A673 (cell line): Measurements from ENCODE around the gene SPATA32.

ENCODE experiments used
- CTCF ChIP-seq: fragments of 300-800, 200-600 bp; sonication (generic); conservative IDR thresholded peaks from 2 replicates; pipeline ENCODE4 v1.5.1; 2017; ENCODE audit warnings: low read depth, mild to moderate bottlenecking, antibody characterized with exemption, low read length, moderate library complexity, mixed read lengths
- EZH2 ChIP-seq: fragments of 200-600 bp; sonication (generic); IDR thresholded peaks from 2 replicates; pipeline ENCODE4 v1.6.1; 2017; ENCODE audit warnings: borderline replicate concordance, low read depth, mild to moderate bottlenecking, mixed read lengths, antibody characterized with exemption, low read length; ENCODE audit not compliant: poor library complexity, severe bottlenecking

GRCh38 chr17:45286286-45286685, 24.4 kb upstream of the SPATA32 start:
- TF ChIP-seq CTCF (no peak), EZH2 (no peak)
